Hematopoietic multipotent progenitor cell treated with erythropoietin and hydrocortisone succinate and interleukin-3 and kit ligand, for 17 days (in vitro differentiated cells): ENCODE results near the gene MAPK8.
"Not testable (repeated sequence)": the region's sequence is repeated elsewhere in the genome, so short reads cannot be mapped to it uniquely, and the experiment has no call there.

Experiments
- DNase-seq: peaks from one replicate; pipeline ENCODE4 v3.0.0-alpha.2; 2015; ENCODE audit warnings: low spot score

Gene MAPK8

DNA sequence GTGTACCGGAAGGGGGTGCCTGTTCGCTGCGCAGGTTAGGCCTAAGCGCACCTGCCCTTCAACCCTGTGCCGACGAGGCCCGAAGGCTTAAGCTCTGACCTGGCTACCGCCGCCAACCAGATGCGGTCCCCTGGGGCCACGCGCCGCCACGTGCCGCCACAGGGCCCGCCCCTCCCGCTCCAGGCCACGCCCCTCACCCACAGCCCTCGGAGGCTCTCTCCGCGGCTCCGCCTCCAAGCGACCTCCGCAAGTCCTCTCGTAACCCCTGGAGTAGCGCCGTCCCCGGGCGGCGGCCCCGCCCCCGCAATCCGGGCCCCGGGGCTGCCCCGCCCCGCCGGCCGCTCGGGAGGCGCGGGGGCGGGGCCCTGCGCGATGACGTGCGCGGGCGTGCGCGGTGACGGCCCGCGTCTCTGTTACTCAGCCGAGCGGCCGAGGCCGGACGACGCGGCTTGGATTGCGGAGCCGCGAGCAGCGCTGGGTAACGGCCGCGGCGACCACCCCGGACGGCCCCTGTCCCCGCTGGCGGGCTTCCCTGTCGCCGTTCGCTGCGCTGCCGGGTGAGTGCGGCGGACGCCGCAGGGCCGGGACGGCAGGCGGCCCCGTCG lies at the start of gene MAPK8:
Gene MAPK8 (plus strand): TSS at position 413 of the 605 bp plus-strand sequence. CDS start 94,984 bp downstream, outside the sequence.
- peak; percentile 93 for DNase-seq

DNA sequence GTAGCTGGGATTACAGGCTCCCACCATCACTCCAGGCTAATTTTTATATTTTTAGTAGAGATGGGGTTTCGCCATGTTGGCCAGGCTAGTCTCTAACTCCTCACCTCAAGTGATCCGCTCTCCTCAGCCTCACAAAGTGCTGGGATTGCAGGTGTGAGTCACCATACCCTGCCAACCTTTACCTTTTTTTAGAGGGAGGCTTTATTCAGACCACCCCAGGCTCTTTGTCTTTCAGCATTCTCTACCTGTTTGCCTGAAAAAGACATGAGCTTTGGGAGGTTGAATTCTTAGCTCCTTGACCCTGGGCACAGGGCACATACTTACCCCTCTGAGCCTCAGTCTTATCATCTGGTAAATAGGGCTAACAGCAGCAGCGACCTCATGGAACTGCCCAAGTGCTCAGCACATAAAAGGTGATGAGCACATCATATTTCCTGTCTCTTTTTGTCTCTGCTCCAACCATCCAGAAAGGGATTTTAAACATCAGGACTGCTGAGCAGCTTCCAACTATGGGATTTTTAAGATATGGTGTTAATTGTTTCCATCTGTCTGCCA lies 49.0 kb upstream of the MAPK8 start:
- DNase-seq: no peak

DNA sequence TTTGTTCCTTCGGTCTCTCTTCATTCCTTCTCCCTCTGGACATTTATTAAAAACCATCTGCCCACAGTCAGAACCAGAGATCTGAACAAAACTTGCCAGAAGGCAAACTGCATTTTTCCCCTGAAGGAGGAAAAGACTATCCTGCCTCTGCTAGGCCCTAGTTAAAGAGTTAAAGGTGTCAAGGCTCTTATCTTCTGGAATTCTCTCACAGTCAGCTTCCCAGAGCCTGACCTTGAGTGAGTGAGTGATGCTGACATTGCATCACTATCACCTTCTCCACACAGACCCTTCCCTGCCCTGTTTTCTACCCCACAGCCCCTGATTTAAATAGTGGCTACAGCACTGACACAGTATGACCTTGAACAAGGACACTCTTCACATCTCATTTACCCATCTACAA lies 48.4 kb upstream of the MAPK8 start:
- no peak for DNase-seq

DNA sequence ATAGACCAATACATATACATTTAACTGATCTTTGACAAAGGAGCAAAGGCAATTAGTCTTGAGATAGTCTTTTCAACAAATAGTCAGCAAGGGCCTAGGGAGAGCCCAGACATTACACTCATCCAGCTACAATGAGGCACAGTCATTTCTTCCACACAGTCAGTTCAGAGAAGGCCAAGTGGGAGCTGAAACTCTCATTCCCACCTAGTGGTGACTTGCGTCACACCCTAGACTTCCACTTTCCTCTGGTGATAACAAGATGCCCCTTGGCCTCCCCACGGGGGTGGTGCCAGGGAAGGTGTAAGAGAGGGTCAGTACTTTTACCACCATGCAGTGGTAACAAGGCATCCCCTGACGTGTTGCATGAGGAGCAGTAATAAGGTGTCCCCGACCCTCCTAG lies 39.9 kb upstream of the MAPK8 start:
- DNase-seq: no peak

DNA sequence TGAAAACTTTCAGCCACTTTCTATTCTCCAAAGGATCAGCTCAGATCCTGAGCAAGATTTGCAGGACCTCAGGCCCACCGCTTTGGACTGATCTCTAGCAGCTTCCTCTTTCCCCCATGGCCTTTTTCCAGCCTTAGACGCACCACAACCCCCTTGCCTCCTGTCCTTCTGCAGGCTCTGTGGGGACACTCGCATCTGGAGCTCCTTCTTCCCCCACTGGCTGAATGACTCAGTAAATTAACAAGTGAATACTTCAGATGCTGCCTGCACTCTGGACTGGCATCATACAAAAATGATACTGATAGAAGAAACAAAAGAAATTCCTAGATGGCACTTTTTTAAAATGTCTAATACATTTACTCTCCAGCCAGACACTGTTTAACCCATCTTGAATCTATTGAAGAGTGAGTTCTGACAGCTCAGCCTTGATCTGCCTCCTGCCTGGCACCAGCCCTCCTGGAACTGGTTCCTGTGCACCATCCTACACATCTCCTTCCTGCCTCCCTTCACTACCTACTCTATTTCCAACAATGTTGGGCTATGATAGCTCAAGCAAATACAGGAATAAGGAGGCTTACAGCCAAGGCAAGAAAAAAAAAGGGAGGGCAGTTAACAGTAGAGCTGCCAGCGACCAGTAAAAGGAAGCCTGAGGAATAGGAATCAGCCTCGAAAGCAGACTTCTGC lies 35.3 kb upstream of the MAPK8 start:
- DNase-seq: no peak

DNA sequence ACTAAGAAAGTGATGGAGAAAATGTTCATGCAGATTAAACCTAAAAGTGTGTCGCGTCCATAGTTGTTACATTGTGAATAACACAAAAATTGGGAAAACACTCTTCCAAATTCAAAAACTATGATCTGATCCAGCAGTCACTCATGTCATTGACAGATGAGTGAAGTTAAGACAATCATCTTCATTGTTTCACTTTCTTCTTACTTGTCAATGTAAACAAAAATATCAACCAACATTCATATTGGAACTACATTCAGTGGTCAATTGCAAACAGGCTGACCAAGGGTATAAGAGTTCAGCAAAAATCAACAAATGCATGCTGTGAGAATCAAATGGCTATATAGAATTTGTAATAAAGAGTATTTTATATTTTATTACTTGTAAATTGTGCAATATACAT lies 33.8 kb upstream of the MAPK8 start:
- no peak for DNase-seq

DNA sequence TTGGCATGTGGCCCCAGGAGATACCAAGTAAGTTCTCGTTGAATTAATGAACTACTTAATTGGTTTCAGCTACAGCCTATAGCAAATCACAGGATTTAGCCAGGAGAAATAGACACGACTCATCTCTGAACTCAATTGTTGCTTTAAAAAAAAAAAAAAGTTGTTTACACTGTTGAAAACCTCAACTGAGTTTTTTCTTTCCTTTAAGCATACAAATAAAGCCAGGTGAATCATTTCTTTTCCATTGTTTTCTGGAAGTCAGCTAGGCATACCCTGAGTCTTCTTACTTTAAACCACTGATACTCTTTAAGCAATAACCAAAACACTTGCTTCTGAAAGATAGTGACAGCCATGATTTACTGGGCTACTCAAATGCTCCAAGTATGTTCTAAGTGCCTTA lies 32.7 kb upstream of the MAPK8 start:
- DNase-seq: no peak

DNA sequence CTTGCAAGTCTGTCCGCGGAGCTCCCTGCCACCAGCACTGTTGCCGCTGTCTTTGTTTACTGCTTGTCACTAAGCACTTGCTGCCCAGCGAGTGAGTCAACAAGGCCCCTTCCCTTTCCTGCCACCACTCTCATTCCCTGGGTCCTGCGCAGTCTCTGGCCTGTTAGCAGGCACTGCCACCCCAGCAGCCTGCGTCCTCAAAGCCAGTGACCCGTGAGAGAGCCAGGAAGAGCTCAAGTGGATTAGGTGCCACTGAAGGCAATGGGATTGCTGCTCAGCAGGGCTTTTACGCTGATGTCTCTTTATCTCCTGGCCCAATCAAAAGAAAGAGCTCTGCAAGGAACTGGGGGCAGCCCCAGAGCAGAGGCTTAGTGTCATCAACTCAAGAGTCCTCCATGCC lies 31.8 kb upstream of the MAPK8 start, which contains the start of gene FRMPD2:
Gene FRMPD2 (minus strand): TSS at position 61 of the 400 bp plus-strand sequence. CDS start 129 bp downstream, outside the sequence.
- no peak for DNase-seq

DNA sequence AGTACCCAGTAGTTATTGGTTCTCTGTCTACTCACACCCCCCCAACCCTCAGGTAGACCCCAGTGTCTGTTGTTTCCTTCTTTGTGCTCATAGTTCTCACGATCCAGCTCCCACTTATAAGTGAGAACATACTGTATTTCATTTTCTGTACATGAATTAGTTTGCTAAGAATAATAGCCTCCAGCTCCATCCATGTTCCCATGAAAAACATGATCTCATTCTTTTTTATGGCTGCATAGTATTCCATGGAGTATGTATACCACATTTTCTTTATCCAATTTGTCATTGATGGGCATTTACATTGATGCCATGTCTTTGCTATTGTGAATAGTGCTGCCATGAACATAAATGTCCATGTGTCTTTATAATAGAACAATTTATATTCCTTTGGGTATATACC lies 29.4 kb upstream of the MAPK8 start:
- DNase-seq: no peak

DNA sequence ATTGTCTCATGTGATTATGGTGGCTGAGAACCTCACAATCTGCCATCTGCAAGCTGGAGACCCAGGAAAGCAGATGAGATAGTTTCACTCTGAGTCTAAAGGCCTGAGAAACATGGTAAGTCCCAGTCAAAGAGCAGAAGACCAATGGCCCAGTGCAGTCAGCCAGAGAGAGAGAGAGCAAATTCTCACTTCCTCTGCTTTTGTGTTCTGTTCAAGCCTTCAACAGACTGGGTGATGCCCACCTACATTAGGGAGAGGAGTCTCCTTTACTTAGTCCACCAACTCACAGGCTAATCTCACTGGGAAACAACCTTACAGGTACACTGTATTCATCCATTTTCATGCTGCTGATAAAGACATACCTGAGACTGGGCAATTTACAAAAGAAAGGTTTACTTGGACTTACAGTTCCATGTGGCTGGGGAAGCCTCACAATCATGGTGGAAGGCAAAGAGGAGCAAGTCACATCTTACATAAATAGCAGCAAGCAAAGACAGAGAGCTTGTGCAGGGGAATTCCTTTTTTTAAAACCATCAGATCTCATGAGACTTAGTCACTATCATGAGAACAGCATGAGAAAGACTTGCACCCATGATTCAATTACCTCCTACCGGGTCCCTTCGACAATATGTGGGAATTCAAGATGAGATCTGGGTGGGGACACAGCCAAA lies 27.3 kb upstream of the MAPK8 start:
- DNase-seq: no peak

DNA sequence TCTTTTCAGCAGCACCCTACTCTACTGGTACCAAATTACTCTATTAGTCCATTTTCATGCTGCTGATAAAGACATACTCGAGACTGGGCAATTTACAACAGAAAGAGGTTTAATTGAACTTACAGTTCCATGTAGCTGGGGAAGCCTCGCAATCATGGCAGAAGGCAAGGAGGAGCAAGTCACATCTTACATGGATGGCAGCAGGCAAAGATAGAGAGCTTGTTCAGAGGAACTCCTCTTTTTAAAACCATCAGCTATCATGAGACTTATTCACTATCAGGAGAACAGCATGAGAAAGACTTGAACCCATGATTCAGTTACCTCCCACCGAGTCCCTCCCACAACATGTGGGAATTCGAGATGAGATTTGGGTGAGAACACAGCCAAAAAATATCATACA lies 24.8 kb upstream of the MAPK8 start:
- DNase-seq: not testable (repeated sequence)

DNA sequence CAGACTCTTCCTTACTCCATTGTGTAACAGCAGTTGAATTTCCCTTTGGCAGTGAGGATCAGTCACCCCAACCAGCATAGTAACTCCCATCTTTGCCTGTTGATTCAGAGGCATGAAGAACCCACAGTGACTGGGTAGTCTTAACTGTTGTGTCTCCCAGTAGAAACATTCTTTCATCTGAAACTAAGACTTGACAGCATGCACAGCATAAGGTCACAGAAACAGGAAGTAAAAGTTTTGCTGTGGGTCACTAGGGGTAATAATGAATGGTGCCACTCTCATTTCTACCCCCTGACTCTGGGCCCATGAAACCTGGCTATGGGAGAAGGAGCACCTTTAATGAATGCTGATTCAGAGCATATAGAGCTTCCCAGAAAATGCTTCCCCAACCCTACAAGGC lies 23.6 kb upstream of the MAPK8 start:
- DNase-seq: no peak

DNA sequence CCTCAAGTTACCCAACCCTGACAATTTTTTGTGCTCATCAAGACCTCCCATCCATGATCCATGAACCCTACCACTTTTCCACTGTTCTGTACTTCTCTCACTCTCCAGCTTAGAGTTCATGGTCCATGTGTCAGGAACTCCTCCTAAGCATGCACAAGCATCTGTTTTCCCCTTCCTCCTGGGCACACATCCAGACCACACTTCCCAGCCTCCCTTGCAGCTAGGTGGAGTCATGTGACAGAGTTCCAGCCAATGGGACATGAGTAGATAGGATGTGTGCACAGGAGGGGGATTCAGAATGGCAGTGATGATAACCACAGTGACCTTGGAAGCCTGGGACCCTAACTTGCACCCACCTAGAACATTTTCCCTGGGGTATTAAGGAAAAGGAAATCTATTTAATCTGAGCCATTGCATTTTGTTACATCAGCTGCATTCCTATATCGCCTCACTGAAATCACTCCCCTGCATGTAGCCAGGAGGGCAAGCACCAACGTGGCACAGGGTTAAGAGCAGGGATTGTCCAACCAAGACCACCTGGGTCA lies 22.4 kb upstream of the MAPK8 start:
- no peak for DNase-seq

DNA sequence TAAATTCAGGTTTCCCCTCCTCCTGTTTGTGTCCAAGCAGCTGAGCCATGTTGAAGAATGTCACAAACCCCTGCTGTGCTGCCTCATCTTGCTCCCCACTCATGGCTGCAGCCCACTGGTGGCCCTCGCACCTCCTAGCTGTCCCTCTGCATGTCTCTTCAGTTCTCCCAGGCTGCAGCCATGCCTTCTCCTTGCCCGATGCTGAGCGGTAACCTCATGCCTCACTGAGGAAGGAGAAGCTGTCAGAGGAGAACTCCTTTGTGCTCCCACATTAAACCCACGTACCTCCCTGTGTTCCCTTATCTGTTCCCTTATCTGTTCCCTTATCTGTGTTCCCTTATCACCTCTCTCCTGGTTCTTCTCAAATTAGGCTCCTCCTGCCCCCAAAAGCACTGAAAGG lies 21.7 kb upstream of the MAPK8 start:
- DNase-seq: no peak

DNA sequence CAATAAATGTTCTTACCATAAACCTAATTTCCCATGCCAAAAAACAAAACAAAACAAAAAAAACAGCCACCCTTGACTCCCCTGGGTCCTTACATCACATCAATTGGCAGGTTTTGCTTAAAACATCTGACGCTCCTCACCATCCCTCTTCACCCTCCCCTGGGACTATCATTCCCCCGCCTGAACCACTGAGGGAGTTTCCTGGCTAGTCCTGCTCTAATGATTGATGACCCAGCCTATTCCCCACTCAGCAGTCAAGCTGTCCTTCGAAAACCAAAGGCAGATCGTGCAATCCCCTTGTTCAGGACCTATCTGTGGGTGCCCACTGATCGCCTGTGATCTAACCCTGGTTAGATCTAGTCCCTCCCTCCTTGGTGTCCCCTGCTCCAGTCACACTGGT lies 20.8 kb upstream of the MAPK8 start:
- DNase-seq: no peak

DNA sequence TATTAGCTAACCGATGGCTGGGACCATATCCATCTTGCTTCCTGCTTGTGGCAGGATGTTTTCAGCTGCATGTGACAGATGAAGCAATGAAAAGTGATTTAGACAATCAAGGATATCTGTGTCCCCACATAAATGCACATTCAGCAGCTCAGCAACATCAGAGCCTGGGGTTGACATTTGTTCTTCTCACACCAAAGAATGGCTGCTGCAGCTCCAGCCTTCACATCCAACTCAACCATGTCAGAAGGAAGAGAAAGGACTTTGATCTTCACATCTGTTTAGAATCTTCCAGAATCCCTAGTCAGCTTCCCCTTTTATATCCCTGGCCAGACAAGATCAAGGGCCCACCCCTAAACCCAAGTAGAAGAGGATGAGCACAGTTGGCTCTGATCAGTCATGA lies 20.1 kb upstream of the MAPK8 start:
- no peak for DNase-seq

DNA sequence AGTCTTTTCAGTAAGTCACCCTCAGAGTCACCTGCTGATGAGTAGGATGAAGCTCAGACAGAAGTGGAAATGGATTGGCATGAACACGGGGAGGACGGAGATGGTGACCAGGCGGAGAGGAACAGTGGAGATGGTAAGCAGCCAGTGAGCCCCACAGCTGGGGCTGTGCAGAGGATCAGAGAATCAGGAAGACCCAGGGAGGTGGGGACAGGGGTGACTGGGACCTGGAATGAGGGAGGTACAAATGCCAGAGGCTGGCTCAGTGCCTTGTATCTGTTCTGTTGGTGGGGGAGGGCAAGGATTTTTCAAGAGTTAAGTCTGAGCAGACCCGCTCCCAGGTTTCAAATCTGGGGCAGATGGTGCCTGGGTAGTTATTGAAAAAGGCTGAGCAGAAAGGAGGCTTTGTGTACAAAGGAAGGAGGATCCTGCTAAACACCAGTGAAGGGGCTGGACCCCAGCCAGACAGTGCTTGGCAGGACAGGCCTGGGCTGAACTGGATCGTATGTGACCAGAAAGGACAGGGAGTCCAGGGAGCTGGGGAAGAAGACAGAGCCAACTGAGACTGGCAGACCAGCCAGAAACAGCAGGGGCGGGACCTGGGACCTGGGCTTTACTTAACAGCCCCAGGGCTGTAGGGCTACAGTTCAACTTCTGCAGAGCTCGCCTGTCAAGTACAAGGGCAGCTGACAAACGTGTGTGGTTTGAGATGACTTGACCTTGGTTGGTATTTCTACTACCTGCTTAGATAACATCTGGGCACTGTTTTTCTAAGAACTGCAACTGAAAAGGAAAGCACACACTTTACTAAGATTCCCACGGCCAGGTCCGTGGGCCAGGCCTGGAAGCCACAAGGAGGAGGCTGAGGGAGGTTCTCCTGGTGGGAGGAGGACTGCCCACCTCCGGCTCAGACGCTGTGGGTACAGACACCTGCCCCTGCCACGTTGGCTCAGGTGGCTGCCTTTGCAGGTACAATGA lies 18.8 kb upstream of the MAPK8 start:
- DNase-seq: no peak

DNA sequence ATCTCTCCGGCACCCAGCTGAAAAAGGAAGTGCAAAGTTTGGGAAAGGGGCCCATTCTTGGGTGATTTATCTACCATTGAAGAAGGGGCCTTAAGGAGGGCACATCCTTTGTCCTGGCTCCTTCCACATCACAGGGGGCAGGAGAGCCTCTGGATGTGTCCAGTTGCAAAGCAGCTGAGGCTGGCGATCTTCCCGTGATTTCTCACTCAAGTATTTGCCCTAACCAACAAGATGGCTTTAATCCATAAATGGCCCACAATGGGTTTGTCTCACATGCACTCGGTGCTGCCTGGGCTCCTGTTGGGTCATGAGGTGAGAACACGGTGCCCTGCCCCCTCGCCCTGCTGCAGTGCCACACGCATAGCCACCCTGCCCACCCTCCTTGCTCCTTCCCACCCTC lies 17.8 kb upstream of the MAPK8 start:
- DNase-seq: no peak

DNA sequence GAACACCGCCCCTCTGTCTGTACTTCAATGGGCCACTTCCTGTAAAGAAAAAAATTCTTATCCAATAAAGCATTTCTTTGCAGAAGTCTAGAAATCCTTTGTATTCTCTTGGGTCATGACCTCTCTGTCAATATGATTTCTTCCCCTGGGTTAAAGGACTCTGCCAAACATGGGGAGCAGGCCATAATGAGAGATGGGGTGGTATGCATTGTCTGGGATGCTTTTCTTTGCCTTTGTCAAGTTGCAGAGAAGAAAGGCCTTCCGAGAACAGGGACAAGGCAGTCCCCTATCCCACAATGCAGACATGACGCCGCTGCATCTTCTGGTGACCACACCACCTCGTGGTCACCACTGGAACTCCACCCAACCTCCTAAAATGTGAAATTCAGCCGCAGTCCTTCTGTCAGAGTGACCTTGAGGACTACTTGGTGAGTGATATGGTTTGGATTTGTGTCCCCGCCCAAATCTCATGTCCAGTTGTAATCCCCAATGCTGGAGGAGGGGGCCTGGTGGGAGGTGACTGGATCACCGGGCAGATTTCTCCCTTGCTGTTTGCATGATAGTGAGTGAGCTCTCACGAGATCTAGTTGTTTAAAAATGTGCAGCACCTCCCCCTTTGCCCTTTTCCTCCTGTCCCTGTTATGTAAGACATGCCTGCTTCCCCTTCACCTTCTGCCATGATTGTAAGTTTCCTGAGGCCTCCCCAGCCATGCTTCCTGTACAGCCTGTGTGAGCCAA lies 16.8 kb upstream of the MAPK8 start:
- DNase-seq: peak; percentile 34

DNA sequence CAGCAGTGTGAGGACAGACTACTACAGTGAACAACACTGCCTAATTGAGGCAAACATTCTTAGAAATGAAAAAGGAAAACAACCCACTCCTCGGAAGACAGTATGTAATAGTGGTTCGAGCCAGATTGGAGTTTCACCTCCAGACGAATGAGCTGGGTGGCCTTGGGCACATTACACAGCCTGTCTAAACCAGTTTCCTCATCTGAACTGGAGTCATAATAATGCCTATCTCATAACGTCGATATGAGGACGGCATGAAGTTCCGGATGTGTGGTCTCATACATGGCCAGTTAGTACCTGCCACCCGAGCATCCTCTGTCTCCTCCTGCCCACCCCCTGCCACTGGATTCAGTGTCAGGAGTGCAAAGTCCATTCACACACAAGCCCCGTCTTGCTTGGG lies 16.2 kb upstream of the MAPK8 start:
- DNase-seq: no peak

DNA sequence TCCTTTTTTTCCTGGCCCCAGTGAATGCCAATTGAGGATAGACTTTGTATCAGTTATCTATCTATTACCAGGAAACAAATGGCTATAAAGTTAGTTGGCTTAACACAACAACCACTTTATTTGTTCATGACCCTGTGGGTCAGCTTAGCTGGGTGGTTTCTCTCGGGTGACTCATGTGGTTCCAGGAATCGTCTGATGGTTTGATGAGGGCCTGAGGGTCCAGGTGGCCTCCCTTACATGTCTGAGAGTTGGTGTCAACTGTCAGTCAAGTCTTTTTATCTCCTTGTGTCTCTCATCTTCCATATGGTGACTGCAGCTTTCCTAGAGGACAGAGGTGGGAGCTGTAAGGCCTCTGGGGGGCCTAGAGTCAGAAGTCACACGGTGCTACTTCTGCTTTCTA lies 15.3 kb upstream of the MAPK8 start:
- DNase-seq: no peak
